ENCODE results near the gene PI3.
"Not testable (repeated sequence)": the region's sequence is repeated elsewhere in the genome, so short reads cannot be mapped to it uniquely, and the experiment has no call there.

PI3 gene

GRCh38 chr20:45149062-45149461, 25.6 kb upstream of the PI3 start:
- DNase-seq = no peak
- 95% methylated on average over 2 of the region's 3 CpGs for WGBS (ENCODE audit: insufficient coverage)
- H3K4me3 ChIP-seq (ENCODE audit: control insufficient read depth in 1 of 7, extremely low read depth in 1 of 7, insufficient read depth in 4 of 7, low read depth in 2 of 7, low read length in 6 of 7) = no peak overlapping the region
- POLR2A ChIA-PET = no interaction called here
- H3K27ac ChIP-seq (ENCODE audit: insufficient read depth in 1 of 2, low read depth in 1 of 2, low read length in 2 of 2, poor library complexity in 1 of 2, severe bottlenecking in 2 of 2) = no peak overlapping the region
- CTCF ChIA-PET = no interaction called here
- H3K27me3 ChIP-seq (replicated peaks in 2 of 5; ENCODE audit: control insufficient read depth in 4 of 5, insufficient read depth in 5 of 5, low read length in 4 of 5) = peaks cover 3 to 23% (median 14%) of the 10 kb centered on the region in 5 experiments
- H3K36me3 ChIP-seq (ENCODE audit: control insufficient read depth in 4 of 4, insufficient read depth in 4 of 4, low read length in 3 of 4) = no peaks in the 10 kb centered on the region
- no peaks in the 10 kb centered on the region for H3K9me3 ChIP-seq (ENCODE audit: control extremely low read depth in 1 of 5, control insufficient read depth in 4 of 5, insufficient read depth in 2 of 5, low read depth in 1 of 5, low read length in 4 of 5)
- no peaks in the 10 kb centered on the region for H3K4me1 ChIP-seq (ENCODE audit: control extremely low read depth in 1 of 4, control insufficient read depth in 4 of 4, insufficient read depth in 4 of 4, low read length in 3 of 4)

- POLR2A ChIA-PET = no interaction called here
- CTCF ChIA-PET = no interaction called here
Measured at GRCh38 chr20:45152405-45152804, 22.3 kb upstream of the PI3 start.

GRCh38 chr20:45153147-45153546, 21.6 kb upstream of the PI3 start:
- peaks cover 0 to 6% (median 0%) of the 10 kb centered on the region in 5 experiments for H3K9me3 ChIP-seq (ENCODE audit: control extremely low read depth in 1 of 5, control insufficient read depth in 4 of 5, insufficient read depth in 2 of 5, low read depth in 1 of 5, low read length in 4 of 5)
- H3K36me3 ChIP-seq (ENCODE audit: control insufficient read depth in 4 of 4, insufficient read depth in 4 of 4, low read length in 3 of 4) = no peaks in the 10 kb centered on the region
- CTCF ChIA-PET = no interaction called here
- H3K4me1 ChIP-seq (ENCODE audit: control extremely low read depth in 1 of 4, control insufficient read depth in 4 of 4, insufficient read depth in 4 of 4, low read length in 3 of 4) = no peaks in the 10 kb centered on the region
- H3K27me3 ChIP-seq (replicated peaks in 2 of 5; ENCODE audit: control insufficient read depth in 4 of 5, insufficient read depth in 5 of 5, low read length in 4 of 5) = peaks cover 0 to 11% (median 6%) of the 10 kb centered on the region in 5 experiments
- 95% methylated on average over 3 of the region's 3 CpGs for WGBS (ENCODE audit: insufficient coverage)
- no peak for DNase-seq
- no peak overlapping the region for H3K4me3 ChIP-seq (ENCODE audit: control insufficient read depth in 1 of 7, extremely low read depth in 1 of 7, insufficient read depth in 4 of 7, low read depth in 2 of 7, low read length in 6 of 7)
- POLR2A ChIA-PET = no interaction called here
- no peak overlapping the region for H3K27ac ChIP-seq (ENCODE audit: insufficient read depth in 1 of 2, low read depth in 1 of 2, low read length in 2 of 2, poor library complexity in 1 of 2, severe bottlenecking in 2 of 2)

More at GRCh38 chr20:45152405-45152804, 22.3 kb upstream of the PI3 start:
- Histone ChIP-seq H3K4me1 (ENCODE audit: control extremely low read depth in 1 of 4, control insufficient read depth in 4 of 4, insufficient read depth in 4 of 4, low read length in 3 of 4) (no peaks in the 10 kb centered on the region), H3K27ac (ENCODE audit: insufficient read depth in 1 of 2, low read depth in 1 of 2, low read length in 2 of 2, poor library complexity in 1 of 2, severe bottlenecking in 2 of 2) (no peak overlapping the region), H3K27me3 (replicated peaks in 2 of 5; ENCODE audit: control insufficient read depth in 4 of 5, insufficient read depth in 5 of 5, low read length in 4 of 5) (peaks cover 0 to 11% (median 6%) of the 10 kb centered on the region in 5 experiments), H3K4me3 (ENCODE audit: control insufficient read depth in 1 of 7, extremely low read depth in 1 of 7, insufficient read depth in 4 of 7, low read depth in 2 of 7, low read length in 6 of 7) (no peak overlapping the region), H3K36me3 (ENCODE audit: control insufficient read depth in 4 of 4, insufficient read depth in 4 of 4, low read length in 3 of 4) (no peaks in the 10 kb centered on the region), H3K9me3 (ENCODE audit: control extremely low read depth in 1 of 5, control insufficient read depth in 4 of 5, insufficient read depth in 2 of 5, low read depth in 1 of 5, low read length in 4 of 5) (peaks cover 0 to 2% (median 0%) of the 10 kb centered on the region in 5 experiments)
- no peak for DNase-seq
- WGBS (ENCODE audit: insufficient coverage) = 96% methylated on average over 2 of the region's 2 CpGs

- Histone ChIP-seq H3K9me3 (ENCODE audit: control extremely low read depth in 1 of 5, control insufficient read depth in 4 of 5, insufficient read depth in 2 of 5, low read depth in 1 of 5, low read length in 4 of 5) (peaks cover 0 to 10% (median 2%) of the 10 kb centered on the region in 5 experiments), H3K36me3 (ENCODE audit: control insufficient read depth in 4 of 4, insufficient read depth in 4 of 4, low read length in 3 of 4) (no peaks in the 10 kb centered on the region), H3K4me1 (ENCODE audit: control extremely low read depth in 1 of 4, control insufficient read depth in 4 of 4, insufficient read depth in 4 of 4, low read length in 3 of 4) (no peaks in the 10 kb centered on the region), H3K27ac (ENCODE audit: insufficient read depth in 1 of 2, low read depth in 1 of 2, low read length in 2 of 2, poor library complexity in 1 of 2, severe bottlenecking in 2 of 2) (no peak overlapping the region), H3K27me3 (replicated peaks in 2 of 5; ENCODE audit: control insufficient read depth in 4 of 5, insufficient read depth in 5 of 5, low read length in 4 of 5) (peaks cover 0 to 11% (median 4%) of the 10 kb centered on the region in 5 experiments), H3K4me3 (ENCODE audit: control insufficient read depth in 1 of 7, extremely low read depth in 1 of 7, insufficient read depth in 4 of 7, low read depth in 2 of 7, low read length in 6 of 7) (no peak overlapping the region)
- ChIA-PET POLR2A (no interaction called here), CTCF (no interaction called here)
- DNase-seq = peak in 1 of 3 donors; percentile 1
- WGBS (ENCODE audit: insufficient coverage) = 83% methylated on average over 1 of the region's 1 CpG
Measured at GRCh38 chr20:45153752-45154151, 20.9 kb upstream of the PI3 start.

GRCh38 chr20:45154183-45154582, 20.5 kb upstream of the PI3 start:
- ChIA-PET POLR2A (no interaction called here), CTCF (no interaction called here)
- Histone ChIP-seq H3K4me1 (ENCODE audit: control extremely low read depth in 1 of 4, control insufficient read depth in 4 of 4, insufficient read depth in 4 of 4, low read length in 3 of 4) (no peaks in the 10 kb centered on the region), H3K9me3 (ENCODE audit: control extremely low read depth in 1 of 5, control insufficient read depth in 4 of 5, insufficient read depth in 2 of 5, low read depth in 1 of 5, low read length in 4 of 5) (peaks cover 0 to 13% (median 2%) of the 10 kb centered on the region in 5 experiments), H3K4me3 (ENCODE audit: control insufficient read depth in 1 of 7, extremely low read depth in 1 of 7, insufficient read depth in 4 of 7, low read depth in 2 of 7, low read length in 6 of 7) (no peak overlapping the region), H3K27me3 (replicated peaks in 2 of 5; ENCODE audit: control insufficient read depth in 4 of 5, insufficient read depth in 5 of 5, low read length in 4 of 5) (peaks cover 0 to 8% (median 3%) of the 10 kb centered on the region in 5 experiments), H3K27ac (ENCODE audit: insufficient read depth in 1 of 2, low read depth in 1 of 2, low read length in 2 of 2, poor library complexity in 1 of 2, severe bottlenecking in 2 of 2) (no peak overlapping the region), H3K36me3 (ENCODE audit: control insufficient read depth in 4 of 4, insufficient read depth in 4 of 4, low read length in 3 of 4) (no peaks in the 10 kb centered on the region)
- DNase-seq = no peak
- WGBS (ENCODE audit: insufficient coverage) = 86% methylated on average over 2 of the region's 3 CpGs

GRCh38 chr20:45154794-45155193, 19.9 kb upstream of the PI3 start:
- peaks cover 0 to 16% (median 2%) of the 10 kb centered on the region in 5 experiments for H3K9me3 ChIP-seq (ENCODE audit: control extremely low read depth in 1 of 5, control insufficient read depth in 4 of 5, insufficient read depth in 2 of 5, low read depth in 1 of 5, low read length in 4 of 5)
- POLR2A ChIA-PET; H3K4me1 ChIP-seq (ENCODE audit: control extremely low read depth in 1 of 4, control insufficient read depth in 4 of 4, insufficient read depth in 4 of 4, low read length in 3 of 4); H3K27me3 ChIP-seq (replicated peaks in 2 of 5; ENCODE audit: control insufficient read depth in 4 of 5, insufficient read depth in 5 of 5, low read length in 4 of 5); H3K36me3 ChIP-seq (ENCODE audit: control insufficient read depth in 4 of 4, insufficient read depth in 4 of 4, low read length in 3 of 4); H3K4me3 ChIP-seq (ENCODE audit: control insufficient read depth in 1 of 7, extremely low read depth in 1 of 7, insufficient read depth in 4 of 7, low read depth in 2 of 7, low read length in 6 of 7); H3K27ac ChIP-seq (ENCODE audit: insufficient read depth in 1 of 2, low read depth in 1 of 2, low read length in 2 of 2, poor library complexity in 1 of 2, severe bottlenecking in 2 of 2): not testable (repeated sequence)
- DNase-seq = peak in 2 of 3 donors; percentile 3 to 19
- CTCF ChIA-PET = interaction anchor here (1.5 kb wide), 1 partner anchor 43 kb away, joined by 3 read pairs; no protein-coding TSS in a partner anchor
- whole genome bisulfite sequencing (ENCODE audit: insufficient coverage) = no CpG with 5 or more reads among the region's 1 CpG

GRCh38 chr20:45156713-45157112, 18.0 kb upstream of the PI3 start:
- ChIA-PET CTCF (no interaction called here), POLR2A (no interaction called here)
- Histone ChIP-seq H3K36me3 (ENCODE audit: control insufficient read depth in 4 of 4, insufficient read depth in 4 of 4, low read length in 3 of 4) (no peaks in the 10 kb centered on the region), H3K27ac (ENCODE audit: insufficient read depth in 1 of 2, low read depth in 1 of 2, low read length in 2 of 2, poor library complexity in 1 of 2, severe bottlenecking in 2 of 2) (no peak overlapping the region), H3K4me3 (ENCODE audit: control insufficient read depth in 1 of 7, extremely low read depth in 1 of 7, insufficient read depth in 4 of 7, low read depth in 2 of 7, low read length in 6 of 7) (no peak overlapping the region), H3K4me1 (ENCODE audit: control extremely low read depth in 1 of 4, control insufficient read depth in 4 of 4, insufficient read depth in 4 of 4, low read length in 3 of 4) (no peaks in the 10 kb centered on the region), H3K9me3 (ENCODE audit: control extremely low read depth in 1 of 5, control insufficient read depth in 4 of 5, insufficient read depth in 2 of 5, low read depth in 1 of 5, low read length in 4 of 5) (peaks cover 0 to 22% (median 3%) of the 10 kb centered on the region in 5 experiments), H3K27me3 (replicated peaks in 2 of 5; ENCODE audit: control insufficient read depth in 4 of 5, insufficient read depth in 5 of 5, low read length in 4 of 5) (peaks cover 0 to 2% (median 0%) of the 10 kb centered on the region in 5 experiments)
- 0% methylated on average over 1 of the region's 2 CpGs for WGBS (ENCODE audit: insufficient coverage)
- peak in 2 of 3 donors; percentile 1 to 9 for DNase-seq
